ENCODE measurements around the gene PTPN14.

DNA sequence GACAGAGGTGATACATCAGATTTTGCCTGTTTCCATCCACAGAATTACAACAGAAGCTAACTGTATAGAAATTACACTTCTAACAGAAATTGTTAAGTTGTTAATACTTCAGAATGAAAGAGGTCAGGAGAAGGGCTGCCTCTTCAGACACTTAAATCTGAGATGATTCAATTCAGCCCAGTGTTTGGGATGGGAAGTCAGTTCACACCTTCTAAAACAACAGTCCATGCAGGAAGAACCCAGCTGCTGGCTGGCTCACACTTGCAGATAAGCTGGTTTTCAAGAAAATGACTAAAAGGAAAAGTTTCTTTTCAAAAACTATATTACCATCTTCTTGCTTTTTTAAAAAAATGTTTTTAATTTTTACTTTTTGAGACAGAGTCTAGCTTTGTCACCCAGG is 138.1 kb downstream of the PTPN14 start:
- TF ChIP-seq, protein P1, sequence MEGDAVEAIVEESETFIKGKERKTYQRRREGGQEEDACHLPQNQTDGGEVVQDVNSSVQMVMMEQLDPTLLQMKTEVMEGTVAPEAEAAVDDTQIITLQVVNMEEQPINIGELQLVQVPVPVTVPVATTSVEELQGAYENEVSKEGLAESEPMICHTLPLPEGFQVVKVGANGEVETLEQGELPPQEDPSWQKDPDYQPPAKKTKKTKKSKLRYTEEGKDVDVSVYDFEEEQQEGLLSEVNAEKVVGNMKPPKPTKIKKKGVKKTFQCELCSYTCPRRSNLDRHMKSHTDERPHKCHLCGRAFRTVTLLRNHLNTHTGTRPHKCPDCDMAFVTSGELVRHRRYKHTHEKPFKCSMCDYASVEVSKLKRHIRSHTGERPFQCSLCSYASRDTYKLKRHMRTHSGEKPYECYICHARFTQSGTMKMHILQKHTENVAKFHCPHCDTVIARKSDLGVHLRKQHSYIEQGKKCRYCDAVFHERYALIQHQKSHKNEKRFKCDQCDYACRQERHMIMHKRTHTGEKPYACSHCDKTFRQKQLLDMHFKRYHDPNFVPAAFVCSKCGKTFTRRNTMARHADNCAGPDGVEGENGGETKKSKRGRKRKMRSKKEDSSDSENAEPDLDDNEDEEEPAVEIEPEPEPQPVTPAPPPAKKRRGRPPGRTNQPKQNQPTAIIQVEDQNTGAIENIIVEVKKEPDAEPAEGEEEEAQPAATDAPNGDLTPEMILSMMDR (IDR thresholded peaks at IDR 0.05; ENCODE audit: insufficient read depth, low read length) = no peak
- TF ChIP-seq, protein P2, sequence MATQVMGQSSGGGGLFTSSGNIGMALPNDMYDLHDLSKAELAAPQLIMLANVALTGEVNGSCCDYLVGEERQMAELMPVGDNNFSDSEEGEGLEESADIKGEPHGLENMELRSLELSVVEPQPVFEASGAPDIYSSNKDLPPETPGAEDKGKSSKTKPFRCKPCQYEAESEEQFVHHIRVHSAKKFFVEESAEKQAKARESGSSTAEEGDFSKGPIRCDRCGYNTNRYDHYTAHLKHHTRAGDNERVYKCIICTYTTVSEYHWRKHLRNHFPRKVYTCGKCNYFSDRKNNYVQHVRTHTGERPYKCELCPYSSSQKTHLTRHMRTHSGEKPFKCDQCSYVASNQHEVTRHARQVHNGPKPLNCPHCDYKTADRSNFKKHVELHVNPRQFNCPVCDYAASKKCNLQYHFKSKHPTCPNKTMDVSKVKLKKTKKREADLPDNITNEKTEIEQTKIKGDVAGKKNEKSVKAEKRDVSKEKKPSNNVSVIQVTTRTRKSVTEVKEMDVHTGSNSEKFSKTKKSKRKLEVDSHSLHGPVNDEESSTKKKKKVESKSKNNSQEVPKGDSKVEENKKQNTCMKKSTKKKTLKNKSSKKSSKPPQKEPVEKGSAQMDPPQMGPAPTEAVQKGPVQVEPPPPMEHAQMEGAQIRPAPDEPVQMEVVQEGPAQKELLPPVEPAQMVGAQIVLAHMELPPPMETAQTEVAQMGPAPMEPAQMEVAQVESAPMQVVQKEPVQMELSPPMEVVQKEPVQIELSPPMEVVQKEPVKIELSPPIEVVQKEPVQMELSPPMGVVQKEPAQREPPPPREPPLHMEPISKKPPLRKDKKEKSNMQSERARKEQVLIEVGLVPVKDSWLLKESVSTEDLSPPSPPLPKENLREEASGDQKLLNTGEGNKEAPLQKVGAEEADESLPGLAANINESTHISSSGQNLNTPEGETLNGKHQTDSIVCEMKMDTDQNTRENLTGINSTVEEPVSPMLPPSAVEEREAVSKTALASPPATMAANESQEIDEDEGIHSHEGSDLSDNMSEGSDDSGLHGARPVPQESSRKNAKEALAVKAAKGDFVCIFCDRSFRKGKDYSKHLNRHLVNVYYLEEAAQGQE (IDR thresholded peaks at IDR 0.05; ENCODE audit: insufficient replicate concordance, low read depth) = no peak
- TF ChIP-seq POLR2AphosphoS5 (IDR thresholded peaks at IDR 0.05; ENCODE audit: low read depth) (no peak), SPI1 (IDR thresholded peaks at IDR 0.05; ENCODE audit: borderline replicate concordance, low read depth) (no peak)
